GM21515 (cell line): ENCODE results near the gene GIMAP6.
"Not testable (repeated sequence)": the region's sequence is repeated elsewhere in the genome, so short reads cannot be mapped to it uniquely, and the experiment has no call there.

ENCODE experiments used
- ATAC-seq: cut with Tn5 transposase; IDR thresholded peaks from one replicate; pipeline ENCODE4 v1.9.1; 2021; ENCODE audit not compliant: unreplicated experiment

The GIMAP6 gene

GRCh38 chr7:150648353-150649079, 16.3 kb upstream of the GIMAP6 start:
- no peak for ATAC-seq

GRCh38 chr7:150645259-150646020, 13.3 kb upstream of the GIMAP6 start:
- ATAC-seq: no peak

GRCh38 chr7:150642926-150643325, 10.7 kb upstream of the GIMAP6 start:
- no peak for ATAC-seq

- no peak for ATAC-seq
Measured at GRCh38 chr7:150641854-150642253, 9.7 kb upstream of the GIMAP6 start.

- no peak for ATAC-seq
Measured at GRCh38 chr7:150633926-150634325, 1.7 kb upstream of the GIMAP6 start.

GRCh38 chr7:150631084-150631826, 930 bp downstream of the GIMAP6 start:
- ATAC-seq: no peak

GRCh38 chr7:150629347-150629746, 2.8 kb downstream of the GIMAP6 start:
- no peak for ATAC-seq

GRCh38 chr7:150627959-150628358, 4.2 kb downstream of the GIMAP6 start:
- ATAC-seq: no peak

GRCh38 chr7:150626696-150627095, 5.5 kb downstream of the GIMAP6 start:
- ATAC-seq: no peak

GRCh38 chr7:150621376-150621775, 10.8 kb downstream of the GIMAP6 start:
- ATAC-seq: peak; percentile 39

- peak; percentile 51 for ATAC-seq
Measured at GRCh38 chr7:150620617-150621371, 11.4 kb downstream of the GIMAP6 start.

- ATAC-seq: no peak
Measured at GRCh38 chr7:150620061-150620460, 12.1 kb downstream of the GIMAP6 start.

GRCh38 chr7:150615221-150615755, 16.9 kb downstream of the GIMAP6 start:
- not testable (repeated sequence) for ATAC-seq

GRCh38 chr7:150614426-150614825, 17.8 kb downstream of the GIMAP6 start:
- not testable (repeated sequence) for ATAC-seq

- no peak for ATAC-seq
Measured at GRCh38 chr7:150613880-150614279, 18.3 kb downstream of the GIMAP6 start.

- no peak for ATAC-seq
Measured at GRCh38 chr7:150612925-150613324, 19.3 kb downstream of the GIMAP6 start.

- no peak for ATAC-seq
Measured at GRCh38 chr7:150610233-150610632, 22.0 kb downstream of the GIMAP6 start.

GRCh38 chr7:150603600-150603999, 28.6 kb downstream of the GIMAP6 start:
- ATAC-seq: not testable (repeated sequence)

- ATAC-seq: no peak
Measured at GRCh38 chr7:150595361-150595760, 36.8 kb downstream of the GIMAP6 start.

- ATAC-seq: no peak
Measured at GRCh38 chr7:150594805-150595204, 37.4 kb downstream of the GIMAP6 start.

GRCh38 chr7:150587551-150587950, 44.6 kb downstream of the GIMAP6 start:
- no peak for ATAC-seq
